Ishikawa (cell line): ENCODE results near the gene LETM1.

Source experiments
- CEBPB ChIP-seq: IDR thresholded peaks from 2 replicates; pipeline ENCODE4 v1.6.1; 2012
- CREB1 ChIP-seq: IDR thresholded peaks from 2 replicates; pipeline ENCODE4 v1.6.1; 2012; ENCODE audit warnings: low read depth
- EGR1 ChIP-seq: IDR thresholded peaks from 2 replicates; pipeline ENCODE4 v1.6.1; 2012
- EP300 ChIP-seq: IDR thresholded peaks from 2 replicates; pipeline ENCODE4 v1.6.1; 2012; ENCODE audit warnings: borderline replicate concordance
- NFIC ChIP-seq: IDR thresholded peaks from 2 replicates; pipeline ENCODE4 v1.6.1; 2012
- RAD21 ChIP-seq: IDR thresholded peaks from 2 replicates; pipeline ENCODE4 v1.6.1; 2012; ENCODE audit warnings: low read depth
- TAF1 ChIP-seq: IDR thresholded peaks from 2 replicates; pipeline ENCODE4 v1.6.1; 2012; ENCODE audit warnings: low read depth, mild to moderate bottlenecking
- TEAD4 ChIP-seq: IDR thresholded peaks from 2 replicates; pipeline ENCODE4 v1.6.1; 2012
- TF ChIP-seq, protein P1 (sequence below): IDR thresholded peaks from 2 replicates; pipeline ENCODE4 v1.6.1; 2012; ENCODE audit warnings: low read depth, mild to moderate bottlenecking
- TF ChIP-seq, protein P2 (sequence below): IDR thresholded peaks from 2 replicates; pipeline ENCODE4 v1.6.1; 2012

DNA sequence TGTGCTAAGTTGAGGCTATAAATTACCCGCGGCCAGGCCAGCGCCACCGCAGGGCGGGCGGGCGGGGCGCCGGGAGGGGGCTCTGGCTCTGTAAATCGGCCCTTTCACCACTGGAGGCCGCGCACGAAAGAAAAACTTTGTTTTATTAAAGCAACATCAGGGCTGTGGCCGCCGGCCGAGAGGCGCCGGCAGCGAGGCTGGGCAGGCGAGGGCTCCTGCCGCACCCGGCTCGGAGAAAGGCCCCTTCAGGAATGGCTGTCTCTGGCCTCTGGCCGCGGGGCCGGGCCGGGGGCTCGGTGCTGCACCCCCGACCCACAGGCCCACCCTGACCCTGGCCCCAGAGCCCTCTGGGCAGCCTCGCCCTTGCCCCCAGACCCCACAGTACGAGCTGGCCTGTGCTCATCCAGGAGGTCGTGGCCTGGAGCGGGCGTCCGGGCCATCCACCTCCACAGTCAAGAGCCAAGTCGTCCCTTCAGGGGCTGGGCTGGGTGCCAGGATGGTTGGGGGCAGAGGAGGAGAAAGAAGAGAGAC is 92.3 kb downstream of the LETM1 start:
- no peak for TF ChIP-seq TEAD4
- TF ChIP-seq CEBPB, result no peak
- no peak for TF ChIP-seq NFIC
- TF ChIP-seq, protein P1, sequence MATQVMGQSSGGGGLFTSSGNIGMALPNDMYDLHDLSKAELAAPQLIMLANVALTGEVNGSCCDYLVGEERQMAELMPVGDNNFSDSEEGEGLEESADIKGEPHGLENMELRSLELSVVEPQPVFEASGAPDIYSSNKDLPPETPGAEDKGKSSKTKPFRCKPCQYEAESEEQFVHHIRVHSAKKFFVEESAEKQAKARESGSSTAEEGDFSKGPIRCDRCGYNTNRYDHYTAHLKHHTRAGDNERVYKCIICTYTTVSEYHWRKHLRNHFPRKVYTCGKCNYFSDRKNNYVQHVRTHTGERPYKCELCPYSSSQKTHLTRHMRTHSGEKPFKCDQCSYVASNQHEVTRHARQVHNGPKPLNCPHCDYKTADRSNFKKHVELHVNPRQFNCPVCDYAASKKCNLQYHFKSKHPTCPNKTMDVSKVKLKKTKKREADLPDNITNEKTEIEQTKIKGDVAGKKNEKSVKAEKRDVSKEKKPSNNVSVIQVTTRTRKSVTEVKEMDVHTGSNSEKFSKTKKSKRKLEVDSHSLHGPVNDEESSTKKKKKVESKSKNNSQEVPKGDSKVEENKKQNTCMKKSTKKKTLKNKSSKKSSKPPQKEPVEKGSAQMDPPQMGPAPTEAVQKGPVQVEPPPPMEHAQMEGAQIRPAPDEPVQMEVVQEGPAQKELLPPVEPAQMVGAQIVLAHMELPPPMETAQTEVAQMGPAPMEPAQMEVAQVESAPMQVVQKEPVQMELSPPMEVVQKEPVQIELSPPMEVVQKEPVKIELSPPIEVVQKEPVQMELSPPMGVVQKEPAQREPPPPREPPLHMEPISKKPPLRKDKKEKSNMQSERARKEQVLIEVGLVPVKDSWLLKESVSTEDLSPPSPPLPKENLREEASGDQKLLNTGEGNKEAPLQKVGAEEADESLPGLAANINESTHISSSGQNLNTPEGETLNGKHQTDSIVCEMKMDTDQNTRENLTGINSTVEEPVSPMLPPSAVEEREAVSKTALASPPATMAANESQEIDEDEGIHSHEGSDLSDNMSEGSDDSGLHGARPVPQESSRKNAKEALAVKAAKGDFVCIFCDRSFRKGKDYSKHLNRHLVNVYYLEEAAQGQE, result no peak
- no peak for TF ChIP-seq TAF1
- no peak for TF ChIP-seq EP300
- no peak for TF ChIP-seq EGR1
- TF ChIP-seq, protein P2, sequence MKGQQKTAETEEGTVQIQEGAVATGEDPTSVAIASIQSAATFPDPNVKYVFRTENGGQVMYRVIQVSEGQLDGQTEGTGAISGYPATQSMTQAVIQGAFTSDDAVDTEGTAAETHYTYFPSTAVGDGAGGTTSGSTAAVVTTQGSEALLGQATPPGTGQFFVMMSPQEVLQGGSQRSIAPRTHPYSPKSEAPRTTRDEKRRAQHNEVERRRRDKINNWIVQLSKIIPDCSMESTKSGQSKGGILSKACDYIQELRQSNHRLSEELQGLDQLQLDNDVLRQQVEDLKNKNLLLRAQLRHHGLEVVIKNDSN, result no peak
- TF ChIP-seq RAD21, result no peak
- TF ChIP-seq CREB1, result no peak
